Measurements from ENCODE around the gene RMI2.

- TF ChIP-seq CTCF (IDR thresholded peaks at IDR 0.05; ENCODE audit: insufficient read depth, low read length): no peak
- no peak for TF ChIP-seq SPI1 (IDR thresholded peaks at IDR 0.05; ENCODE audit: borderline replicate concordance, low read depth)
- no peak for TF ChIP-seq POLR2AphosphoS5 (IDR thresholded peaks at IDR 0.05; ENCODE audit: low read depth)
Measured at GRCh38 chr16:11350921-11351335, 5.7 kb downstream of the RMI2 start.

Measured in HL-60 (cell line).